NT2/D1 (cell line): ENCODE results near the gene STARD4.

Experiments
- SUZ12 ChIP-seq: IDR thresholded peaks from 2 replicates; pipeline ENCODE4 v1.6.1; 2011; ENCODE audit not compliant: insufficient read length, insufficient read depth; ENCODE audit errors: extremely low read depth
- YY1 ChIP-seq: IDR thresholded peaks from 2 replicates; pipeline ENCODE4 v1.6.1; 2011; ENCODE audit not compliant: insufficient read length, insufficient read depth
- ZNF274 ChIP-seq: IDR thresholded peaks from 2 replicates; pipeline ENCODE4 v1.6.1; 2011; ENCODE audit warnings: mild to moderate bottlenecking, low read depth, low read length

- TF ChIP-seq YY1 (no peak), ZNF274 (no peak), SUZ12 (no peak)
Observed at GRCh38 chr5:111511831-111512374, 432 bp downstream of the STARD4 start.
